Colonic mucosa (tissue), 4 donors: Measurements from ENCODE around the gene SLC48A1. TPM values are rescaled to one million over a fixed set of nuclear protein-coding genes. Genes with fewer than 3 reads are reported as not detected.

Experiments used
- DNase-seq: peaks from one replicate; pipeline ENCODE4 v3.0.0-alpha.2; 2020
- H3K27ac ChIP-seq: fragments of 200-600 bp; one replicate; pipeline ENCODE4 v1.8.0; 2021
- H3K27me3 ChIP-seq: fragments of 200-600 bp; one replicate; pipeline ENCODE4 v1.8.0; 2021
- H3K36me3 ChIP-seq: fragments of 200-600 bp; one replicate; pipeline ENCODE4 v1.8.0; 2021
- H3K4me1 ChIP-seq: fragments of 200-600 bp; one replicate; pipeline ENCODE4 v1.8.0; 2021; ENCODE audit warnings: mild to moderate bottlenecking
- H3K4me3 ChIP-seq: fragments of 200-600 bp; one replicate; pipeline ENCODE4 v1.8.0; 2021
- H3K9ac ChIP-seq, 2 donors: one replicate each; pipeline ENCODE4 v1.7.0; 2013; ENCODE audit warnings: control low read depth in 2 of 2, low read depth in 2 of 2, low read length in 2 of 2
- H3K9me3 ChIP-seq: fragments of 200-600 bp; one replicate; pipeline ENCODE4 v1.8.0; 2021
- intact Hi-C: fragments of 100-400 bp; cut with DNase I; formaldehyde crosslinking; loops from one replicate; pipeline ENCODE4 v1.14.1; 2022
- total RNA-seq, 2 donors: library from RNA; stranded (reverse); fragmentation: NEBNext Ultra II Directional in 1 of 2; extraction: Animal tissue kit (Norgen Biotek cat#: 25700) in 1 of 2; gene quantifications; one replicate each; pipeline ENCODE4 v1.2.1, GENCODE V29; 2021
- TF ChIP-seq, protein P1 (sequence below): fragments of 200-600 bp; IDR thresholded peaks from one replicate; pipeline ENCODE4 v1.8.0; 2022; ENCODE audit warnings: antibody characterized with exemption, mild to moderate bottlenecking
- donor health status: healthy.
- donor health status: DM: no; HTN: no; CAD: no.
- donor health status: DM: no; HTN: no; CAD: no.

The SLC48A1 gene
- total RNA-seq, 2 donors from 2014 or later = 12.2 to 17.9 TPM

DNA sequence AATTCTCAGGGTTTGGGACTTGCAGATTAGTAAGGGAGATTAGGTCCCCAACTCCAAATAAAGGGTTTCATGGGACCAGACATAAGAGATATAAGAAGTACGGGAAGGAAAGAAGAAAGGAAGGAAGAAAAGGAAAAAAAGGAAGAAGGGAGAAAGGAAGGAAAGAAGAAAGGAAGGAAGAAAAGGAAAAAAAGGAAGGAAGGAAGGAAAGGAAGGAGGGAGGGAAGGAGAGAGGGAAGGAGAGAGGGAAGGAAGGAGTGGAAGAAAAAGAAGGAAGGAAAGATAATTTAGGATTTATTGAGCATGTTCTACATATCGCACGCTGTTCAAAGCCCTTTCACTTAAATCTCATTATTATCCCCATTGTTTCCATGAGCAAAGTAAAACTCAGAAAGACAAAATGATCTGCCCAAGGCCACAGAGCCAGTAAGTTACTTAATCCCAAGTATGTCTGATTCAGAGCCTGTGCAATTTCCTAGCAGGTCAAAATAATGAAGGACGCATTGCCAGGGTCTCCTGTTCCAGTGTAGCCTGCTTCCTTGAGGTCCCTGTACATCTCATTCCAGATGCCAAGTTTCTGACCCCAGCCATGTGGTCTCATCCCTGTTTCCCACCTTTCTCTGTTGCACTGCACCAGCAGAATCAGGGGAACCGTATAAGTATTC, 50.5 kb downstream of the SLC48A1 start:
- no peak overlapping the region for H3K9ac ChIP-seq
- H3K9me3 ChIP-seq = no peaks in the 10 kb centered on the region
- H3K36me3 ChIP-seq = no peaks in the 10 kb centered on the region
- no peaks in the 10 kb centered on the region for H3K27me3 ChIP-seq
- no peak for DNase-seq
- H3K4me3 ChIP-seq = no peak overlapping the region
- TF ChIP-seq, protein P1, sequence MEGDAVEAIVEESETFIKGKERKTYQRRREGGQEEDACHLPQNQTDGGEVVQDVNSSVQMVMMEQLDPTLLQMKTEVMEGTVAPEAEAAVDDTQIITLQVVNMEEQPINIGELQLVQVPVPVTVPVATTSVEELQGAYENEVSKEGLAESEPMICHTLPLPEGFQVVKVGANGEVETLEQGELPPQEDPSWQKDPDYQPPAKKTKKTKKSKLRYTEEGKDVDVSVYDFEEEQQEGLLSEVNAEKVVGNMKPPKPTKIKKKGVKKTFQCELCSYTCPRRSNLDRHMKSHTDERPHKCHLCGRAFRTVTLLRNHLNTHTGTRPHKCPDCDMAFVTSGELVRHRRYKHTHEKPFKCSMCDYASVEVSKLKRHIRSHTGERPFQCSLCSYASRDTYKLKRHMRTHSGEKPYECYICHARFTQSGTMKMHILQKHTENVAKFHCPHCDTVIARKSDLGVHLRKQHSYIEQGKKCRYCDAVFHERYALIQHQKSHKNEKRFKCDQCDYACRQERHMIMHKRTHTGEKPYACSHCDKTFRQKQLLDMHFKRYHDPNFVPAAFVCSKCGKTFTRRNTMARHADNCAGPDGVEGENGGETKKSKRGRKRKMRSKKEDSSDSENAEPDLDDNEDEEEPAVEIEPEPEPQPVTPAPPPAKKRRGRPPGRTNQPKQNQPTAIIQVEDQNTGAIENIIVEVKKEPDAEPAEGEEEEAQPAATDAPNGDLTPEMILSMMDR = no peak
- H3K27ac ChIP-seq = no peak overlapping the region
- no peaks in the 10 kb centered on the region for H3K4me1 ChIP-seq
- intact Hi-C loops = no loop called here

DNA sequence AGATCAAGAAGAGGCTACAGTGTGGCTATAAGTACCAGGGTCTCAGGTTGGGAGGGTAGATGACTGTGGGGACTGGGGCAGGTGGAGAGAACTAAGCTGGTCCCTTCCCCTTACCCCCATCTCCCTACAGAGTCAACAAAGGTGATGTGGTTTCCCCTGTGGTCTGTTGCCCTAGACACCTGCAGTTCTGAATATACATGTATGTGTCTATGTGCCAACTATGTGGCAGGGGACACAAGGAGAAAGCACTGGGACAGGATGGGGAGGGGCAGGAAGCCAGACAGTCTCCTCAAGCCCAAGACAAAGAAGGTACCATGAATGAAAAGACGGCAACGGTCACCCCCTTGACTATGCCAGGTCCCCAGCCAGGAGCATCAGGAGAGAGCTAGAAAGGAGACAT, 51.2 kb downstream of the SLC48A1 start:
- Histone ChIP-seq H3K27ac (no peak overlapping the region), H3K9ac (no peak overlapping the region), H3K4me1 (peaks cover 4% of the 10 kb centered on the region)

DNA sequence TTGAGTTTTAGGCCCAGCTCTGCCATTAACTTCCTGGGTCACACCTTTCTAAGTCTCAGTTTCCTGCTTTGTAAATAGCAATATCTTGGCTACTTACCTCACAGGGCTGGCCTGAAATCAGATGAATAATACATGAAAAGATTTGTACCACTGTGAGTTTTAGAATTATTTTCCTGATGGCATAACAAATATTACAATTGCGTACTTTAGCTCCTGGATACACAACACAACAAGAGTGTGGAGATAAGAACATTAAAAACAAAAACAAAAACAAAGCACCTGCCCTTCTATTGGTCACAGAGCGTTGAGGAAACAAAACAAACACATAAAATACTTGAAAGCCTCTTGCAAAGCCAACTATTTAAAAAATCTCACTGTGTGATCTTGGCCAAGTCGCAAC, 51.6 kb downstream of the SLC48A1 start:
- Histone ChIP-seq H3K36me3 (no peaks in the 10 kb centered on the region), H3K4me1 (peaks cover 8% of the 10 kb centered on the region), H3K27ac (no peak overlapping the region)

More for the DNA sequence above, 51.2 kb downstream of the SLC48A1 start:
- intact Hi-C loops = no loop called here
- Histone ChIP-seq H3K36me3 (no peaks in the 10 kb centered on the region), H3K27me3 (no peaks in the 10 kb centered on the region), H3K4me3 (no peak overlapping the region), H3K9me3 (no peaks in the 10 kb centered on the region)
- TF ChIP-seq, protein P1 = no peak
- DNase-seq = no peak

DNA sequence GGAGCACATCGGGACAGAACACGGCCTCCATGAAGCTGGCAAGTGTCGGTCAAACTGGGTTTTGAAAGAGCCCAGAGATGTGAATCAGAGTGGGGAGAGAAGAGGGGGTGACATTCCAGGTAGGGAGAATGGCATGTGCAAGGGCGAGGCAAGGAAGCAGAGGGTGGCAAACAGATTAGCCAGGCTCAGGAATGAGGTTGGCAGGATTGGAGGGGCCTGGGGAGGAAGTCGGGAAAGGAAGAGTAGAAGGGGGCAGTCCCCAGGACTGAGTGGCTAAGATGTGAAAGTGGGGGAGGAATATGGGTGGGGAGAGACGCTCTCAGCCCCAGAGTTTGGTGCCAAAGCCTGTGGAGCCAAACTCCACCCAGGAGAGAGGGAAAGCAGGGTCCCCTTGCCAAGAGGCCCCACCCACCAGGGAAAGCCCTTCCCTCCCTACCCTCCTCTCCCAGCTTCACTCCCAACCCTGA, 52.2 kb downstream of the SLC48A1 start:
- Histone ChIP-seq H3K27ac (no peak overlapping the region), H3K9ac (no peak overlapping the region), H3K27me3 (no peaks in the 10 kb centered on the region), H3K4me3 (no peak overlapping the region), H3K9me3 (no peaks in the 10 kb centered on the region), H3K36me3 (no peaks in the 10 kb centered on the region), H3K4me1 (peaks cover 8% of the 10 kb centered on the region)
- TF ChIP-seq, protein P1 = no peak
- DNase-seq = no peak
- intact Hi-C loops = no loop called here

More for the DNA sequence above, 51.6 kb downstream of the SLC48A1 start:
- no peak overlapping the region for H3K9ac ChIP-seq
- H3K9me3 ChIP-seq = no peaks in the 10 kb centered on the region
- intact Hi-C loops = no loop called here
- TF ChIP-seq, protein P1 = no peak
- H3K4me3 ChIP-seq = no peak overlapping the region
- no peaks in the 10 kb centered on the region for H3K27me3 ChIP-seq
- no peak for DNase-seq

DNA sequence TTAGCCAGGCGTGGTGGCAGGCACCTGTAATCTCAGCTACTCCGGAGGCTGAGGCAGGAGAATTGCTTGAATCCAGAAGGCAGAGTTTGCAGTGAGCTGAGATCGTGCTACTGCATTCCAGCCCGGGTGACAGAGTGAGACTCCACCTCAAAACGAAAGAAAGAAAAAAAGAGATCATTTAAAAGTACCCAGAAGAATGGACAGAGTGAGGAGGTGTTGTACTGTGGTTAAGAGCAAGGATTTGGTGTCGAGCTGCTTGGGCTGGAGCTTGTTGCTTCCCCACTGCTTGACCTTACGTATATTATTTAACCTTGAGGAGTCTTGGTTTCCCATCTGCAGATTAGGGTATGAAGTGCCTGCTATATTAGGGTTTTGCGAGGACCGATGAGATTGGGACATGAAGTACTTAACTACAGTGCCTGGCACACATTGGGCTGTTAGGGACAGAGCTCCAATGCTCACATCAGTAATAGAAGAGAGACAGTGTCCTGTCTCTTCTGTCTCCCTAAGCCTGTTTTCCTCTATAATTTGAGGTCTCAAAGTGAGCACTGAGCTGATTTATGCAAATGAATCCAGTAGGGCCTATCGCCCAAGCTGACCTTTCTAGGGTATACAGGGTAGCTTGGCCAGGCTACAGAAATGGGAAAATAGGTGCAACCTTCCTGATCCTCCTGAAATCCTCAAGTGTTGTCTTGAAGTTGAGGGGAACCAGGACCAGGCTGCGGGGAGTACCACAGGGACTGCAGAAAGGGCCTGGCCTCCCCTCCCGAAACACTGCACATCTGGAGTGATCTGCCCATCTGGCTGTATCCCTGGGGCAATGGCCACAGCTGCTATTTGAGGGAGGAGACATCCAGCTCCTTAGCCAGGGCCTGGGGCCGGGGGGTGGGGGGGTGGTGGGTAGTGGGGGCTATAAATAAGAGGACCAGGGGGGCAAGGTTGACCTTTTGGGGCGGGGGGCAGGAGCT, 55.3 kb downstream of the SLC48A1 start:
- intact Hi-C loops = no loop called here
- H3K4me1 ChIP-seq = peaks cover 8% of the 10 kb centered on the region
- no peak for DNase-seq

More for the DNA sequence above, 55.3 kb downstream of the SLC48A1 start:
- H3K27me3 ChIP-seq = no peaks in the 10 kb centered on the region
- TF ChIP-seq, protein P1 = no peak
- H3K9me3 ChIP-seq = no peaks in the 10 kb centered on the region
- no peak overlapping the region for H3K4me3 ChIP-seq
- H3K27ac ChIP-seq = peak overlapping the region; percentile 68
- H3K36me3 ChIP-seq = no peaks in the 10 kb centered on the region
- H3K9ac ChIP-seq = peak overlapping the region in 1 of 2 donors; percentile 12
